ENCODE measurements around the gene B4GALNT2.
"Not testable (repeated sequence)": the region's sequence is repeated elsewhere in the genome, so short reads cannot be mapped to it uniquely, and the experiment has no call there.

The B4GALNT2 gene, protein sequence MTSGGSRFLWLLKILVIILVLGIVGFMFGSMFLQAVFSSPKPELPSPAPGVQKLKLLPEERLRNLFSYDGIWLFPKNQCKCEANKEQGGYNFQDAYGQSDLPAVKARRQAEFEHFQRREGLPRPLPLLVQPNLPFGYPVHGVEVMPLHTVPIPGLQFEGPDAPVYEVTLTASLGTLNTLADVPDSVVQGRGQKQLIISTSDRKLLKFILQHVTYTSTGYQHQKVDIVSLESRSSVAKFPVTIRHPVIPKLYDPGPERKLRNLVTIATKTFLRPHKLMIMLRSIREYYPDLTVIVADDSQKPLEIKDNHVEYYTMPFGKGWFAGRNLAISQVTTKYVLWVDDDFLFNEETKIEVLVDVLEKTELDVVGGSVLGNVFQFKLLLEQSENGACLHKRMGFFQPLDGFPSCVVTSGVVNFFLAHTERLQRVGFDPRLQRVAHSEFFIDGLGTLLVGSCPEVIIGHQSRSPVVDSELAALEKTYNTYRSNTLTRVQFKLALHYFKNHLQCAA

DNA sequence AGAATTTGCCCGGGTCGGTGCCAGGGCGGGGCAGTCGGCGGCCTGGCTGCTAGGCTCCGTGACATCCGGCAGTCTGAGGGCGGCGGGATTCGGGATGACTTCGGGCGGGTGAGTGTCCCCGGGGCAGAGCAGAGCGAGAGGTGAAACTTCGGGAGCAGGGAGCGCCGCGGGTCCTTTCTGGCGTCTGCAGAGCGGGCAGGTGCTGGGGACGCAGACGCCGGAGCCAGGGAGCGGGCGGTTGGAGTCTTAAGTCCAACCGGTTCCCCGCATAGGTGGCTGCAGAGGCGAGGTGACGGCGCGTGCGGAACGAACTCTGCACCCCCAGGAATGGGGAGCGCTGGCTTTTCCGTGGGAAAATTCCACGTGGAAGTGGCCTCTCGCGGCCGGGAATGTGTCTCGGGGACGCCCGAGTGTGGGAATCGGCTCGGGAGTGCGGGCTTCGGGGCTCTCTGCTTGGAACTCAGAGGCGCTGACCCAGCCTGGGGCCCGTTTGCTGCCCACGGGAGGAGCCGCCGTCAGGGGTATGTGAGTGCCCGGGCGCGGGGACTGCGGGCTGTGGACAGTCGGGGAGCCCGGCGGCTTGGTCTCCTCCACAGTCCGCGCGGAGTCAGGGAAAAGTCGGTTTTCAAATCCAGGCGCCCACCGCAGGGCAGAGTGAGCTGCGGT is at the start of gene B4GALNT2:
TSS of gene B4GALNT2 (plus strand) at position 71 of the 666 bp plus-strand sequence. CDS start at position 95, 24 bp downstream.
- no peak for DNase-seq

DNA sequence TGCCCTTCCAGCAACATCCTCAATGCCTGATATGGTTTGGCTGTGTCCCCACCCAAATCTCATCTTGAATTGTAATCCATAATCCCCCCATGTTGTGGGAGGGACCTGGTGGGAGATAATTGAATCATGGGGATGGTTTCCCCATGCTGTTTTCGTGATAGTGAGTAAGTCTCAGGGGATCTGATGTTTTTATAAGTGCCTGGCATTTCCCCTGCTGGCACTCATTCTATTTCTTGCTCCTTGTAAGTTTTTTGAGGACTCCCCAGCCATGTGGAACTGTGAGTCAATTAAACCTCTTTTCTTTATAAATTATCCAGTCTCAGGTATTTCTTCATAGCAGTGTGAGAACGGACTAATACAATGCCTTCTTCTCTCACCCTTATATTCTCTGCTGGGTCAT is 47.5 kb upstream of the B4GALNT2 start:
- not testable (repeated sequence) for DNase-seq

DNA sequence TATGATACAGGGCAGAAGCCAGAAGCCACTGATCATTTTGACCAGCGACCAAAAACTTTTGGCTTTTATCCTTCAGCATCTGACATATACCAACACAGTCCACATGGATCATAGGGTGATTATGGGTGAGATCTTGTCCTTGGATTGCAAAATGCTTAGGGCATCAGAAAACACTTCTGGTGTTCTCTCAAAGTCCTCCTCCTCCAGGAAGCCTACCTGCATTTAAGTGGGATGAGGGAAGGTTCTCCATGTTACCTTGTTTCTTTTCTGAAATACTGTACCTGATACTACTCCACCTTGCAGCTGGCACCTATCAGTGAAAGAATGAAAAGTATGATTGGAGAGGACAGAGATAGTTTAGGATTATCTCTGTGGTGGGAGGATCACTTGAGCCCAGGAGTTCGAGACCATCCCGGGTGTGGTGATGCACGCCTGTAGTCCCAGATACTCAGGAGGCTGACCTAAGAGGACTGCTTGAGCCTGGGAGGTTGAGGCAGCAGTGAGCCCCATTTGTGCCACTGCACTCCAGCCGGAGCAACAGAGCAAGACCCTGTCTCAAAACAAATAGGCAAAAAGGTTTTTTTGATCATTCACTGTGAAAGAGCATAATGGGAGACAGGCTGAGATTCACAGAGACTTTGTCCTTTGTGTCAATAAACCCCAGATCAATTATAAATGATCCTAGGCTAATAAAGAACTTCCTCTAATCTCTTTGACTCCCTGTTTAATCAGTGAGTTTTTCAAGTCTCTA is 46.8 kb upstream of the B4GALNT2 start:
- DNase-seq: no peak

DNA sequence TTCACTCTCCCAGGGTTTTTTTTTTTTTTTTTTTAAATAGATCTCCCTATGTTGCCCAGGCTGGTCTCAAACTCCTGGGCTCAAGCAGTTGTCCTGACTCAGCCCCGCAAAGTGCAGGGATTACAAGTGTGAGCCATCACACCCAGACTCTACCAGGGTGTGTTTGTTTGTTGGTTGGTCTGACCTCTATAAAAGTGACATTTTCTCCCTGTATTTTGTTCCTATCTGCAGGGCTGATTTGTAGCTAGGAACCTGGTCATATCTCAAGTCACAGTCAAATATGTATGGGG is 46.3 kb upstream of the B4GALNT2 start:
- no peak for DNase-seq

DNA sequence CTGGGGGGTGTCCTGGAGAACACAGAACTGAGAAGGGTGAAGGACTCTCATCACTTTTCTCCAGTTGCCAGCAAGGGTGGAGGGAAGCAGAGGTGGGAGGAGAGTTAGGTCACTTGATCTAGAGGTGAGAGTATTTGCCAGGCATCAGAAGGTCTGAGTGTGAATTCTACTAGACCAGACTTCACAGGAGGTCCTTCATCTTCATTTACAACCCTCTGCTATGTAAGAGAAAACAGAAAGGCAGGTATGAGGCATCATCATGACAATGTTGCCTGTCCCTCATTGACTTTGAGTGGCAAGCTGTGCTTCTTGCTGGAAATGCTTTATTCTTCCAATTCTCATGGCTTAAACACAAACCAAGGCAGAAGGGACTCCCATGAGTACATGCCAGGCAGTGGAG is 45.9 kb upstream of the B4GALNT2 start:
- DNase-seq: no peak

DNA sequence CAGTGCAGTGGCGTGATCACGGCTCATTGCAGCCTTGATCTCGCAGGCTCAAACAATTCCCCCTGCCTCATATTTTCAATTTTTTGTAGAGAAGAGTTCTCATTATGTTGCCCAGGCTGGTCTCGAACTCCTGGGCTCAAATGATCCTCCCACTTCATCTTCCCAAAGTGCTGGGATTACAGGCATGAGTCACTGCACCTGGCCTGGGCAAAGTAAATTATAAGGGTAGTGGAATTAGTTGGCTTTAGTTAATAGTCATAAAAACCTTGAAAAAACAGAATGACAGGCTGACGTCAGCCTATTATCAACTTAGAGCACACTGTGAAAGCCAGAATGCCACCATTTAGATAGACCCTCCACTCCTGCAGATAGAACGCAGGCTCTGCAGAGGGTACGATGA is 43.5 kb upstream of the B4GALNT2 start:
- no peak for DNase-seq

DNA sequence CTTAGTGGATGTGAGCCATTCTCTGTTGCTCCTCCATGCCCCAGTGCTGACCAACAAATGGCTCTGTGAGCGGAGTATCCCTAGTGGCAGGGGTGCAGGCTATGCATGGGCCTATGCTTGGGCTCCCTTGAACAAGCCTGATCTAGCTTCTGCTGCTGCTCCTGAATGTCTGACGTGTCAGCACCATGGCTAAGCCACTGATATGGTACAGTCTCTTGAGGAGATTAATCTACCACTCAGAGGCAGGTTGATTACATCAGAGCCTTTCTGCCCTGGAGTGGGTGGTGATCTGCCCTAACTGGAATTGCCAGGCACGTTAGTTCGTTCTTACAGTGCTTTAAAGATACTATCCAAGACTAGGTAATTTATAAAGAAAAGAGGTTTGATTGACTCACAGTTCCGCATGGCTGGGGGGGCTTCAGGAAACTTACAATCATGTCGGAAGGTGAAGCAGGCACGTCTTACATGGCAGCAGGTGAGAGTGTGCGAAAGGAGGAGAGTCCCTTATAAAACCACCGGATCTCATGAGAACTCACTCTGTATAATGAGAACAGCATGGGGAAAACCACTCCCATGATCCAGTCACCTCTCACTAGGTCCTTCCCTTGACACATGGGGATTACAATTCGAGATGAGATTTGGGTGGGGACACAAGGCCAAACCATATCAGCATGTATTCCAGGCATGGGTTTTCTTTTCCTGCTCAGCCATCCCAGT is 41.5 kb upstream of the B4GALNT2 start:
- DNase-seq: no peak

DNA sequence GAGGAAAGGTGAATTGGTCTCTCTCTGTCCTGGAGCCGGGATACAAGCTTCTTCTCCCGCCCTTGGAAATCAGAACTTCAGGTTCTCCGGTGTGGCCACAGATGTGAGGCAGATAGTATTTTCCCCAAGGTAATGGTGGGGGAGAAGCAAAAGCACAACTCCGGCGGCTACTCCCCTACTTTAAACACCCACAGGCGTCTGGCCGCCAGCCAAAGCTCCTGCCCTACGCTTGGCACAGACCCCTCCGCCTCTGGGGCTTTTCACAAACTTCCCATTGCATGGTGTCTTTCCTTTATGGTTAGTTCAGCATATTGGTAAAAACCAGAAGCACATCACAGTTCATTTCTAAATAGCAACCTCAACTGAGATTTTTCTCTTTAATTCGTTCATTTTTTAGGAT is 39.4 kb upstream of the B4GALNT2 start:
- DNase-seq: no peak

DNA sequence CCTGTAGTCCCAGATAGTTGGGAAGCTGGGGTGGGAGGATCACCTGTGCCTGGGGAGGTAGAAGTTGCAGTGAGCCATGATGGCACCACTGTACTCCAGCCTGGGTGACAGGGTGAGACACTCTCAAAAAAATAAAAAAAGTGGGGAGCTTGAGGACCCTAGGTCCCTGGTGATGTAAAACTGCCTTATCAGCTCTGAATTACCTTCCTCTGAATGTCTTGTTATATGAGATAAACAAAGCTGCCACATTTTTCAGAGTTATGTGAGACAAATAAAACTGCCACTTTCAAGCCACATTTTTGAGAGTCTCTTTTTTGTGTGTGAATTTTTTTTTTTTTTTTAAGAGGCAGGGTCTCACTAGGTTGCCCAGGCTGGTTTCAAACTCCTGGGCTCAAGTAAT is 32.0 kb upstream of the B4GALNT2 start:
- DNase-seq: no peak

DNA sequence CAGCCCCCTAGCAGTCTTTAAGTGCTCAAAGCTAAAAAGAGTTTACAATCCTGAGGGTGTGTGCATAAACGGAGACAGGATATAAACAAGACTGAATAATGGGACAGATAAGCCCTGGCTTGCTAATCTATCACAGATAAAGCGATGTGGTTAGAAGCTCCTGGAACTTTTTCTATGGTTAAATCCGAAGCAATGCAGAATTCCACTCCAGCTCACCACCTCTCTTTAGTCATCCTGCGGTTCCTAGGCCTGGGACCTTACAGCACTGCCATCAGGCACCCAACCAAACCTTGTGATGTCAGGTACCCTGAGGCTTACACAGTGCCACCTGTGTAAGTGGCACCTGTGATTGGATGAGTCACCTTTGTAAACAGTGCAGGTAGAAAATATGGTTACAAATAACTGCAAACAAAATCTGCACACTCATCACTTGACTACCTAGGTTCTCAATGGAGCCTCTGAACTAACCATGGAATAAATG is 31.5 kb upstream of the B4GALNT2 start:
- DNase-seq: no peak

DNA sequence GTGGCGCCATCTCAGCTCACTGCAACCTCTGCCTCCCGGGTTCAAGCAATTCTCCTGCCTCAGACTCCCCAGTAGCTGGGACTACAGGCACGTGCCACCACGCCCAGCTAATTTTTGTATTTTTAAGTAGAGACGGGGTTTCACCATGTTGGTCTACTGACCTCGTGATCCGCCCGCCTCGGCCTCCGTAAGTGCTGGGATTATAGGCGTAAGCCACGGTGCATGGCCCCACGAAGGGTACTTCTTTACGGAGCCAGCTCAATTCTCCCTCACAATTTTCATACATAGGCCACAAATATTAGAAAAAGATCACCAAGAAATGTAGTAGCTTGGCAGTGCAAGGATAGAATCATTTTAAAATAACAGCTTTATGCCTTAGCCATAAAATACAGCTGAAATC is 29.2 kb upstream of the B4GALNT2 start:
- not testable (repeated sequence) for DNase-seq

DNA sequence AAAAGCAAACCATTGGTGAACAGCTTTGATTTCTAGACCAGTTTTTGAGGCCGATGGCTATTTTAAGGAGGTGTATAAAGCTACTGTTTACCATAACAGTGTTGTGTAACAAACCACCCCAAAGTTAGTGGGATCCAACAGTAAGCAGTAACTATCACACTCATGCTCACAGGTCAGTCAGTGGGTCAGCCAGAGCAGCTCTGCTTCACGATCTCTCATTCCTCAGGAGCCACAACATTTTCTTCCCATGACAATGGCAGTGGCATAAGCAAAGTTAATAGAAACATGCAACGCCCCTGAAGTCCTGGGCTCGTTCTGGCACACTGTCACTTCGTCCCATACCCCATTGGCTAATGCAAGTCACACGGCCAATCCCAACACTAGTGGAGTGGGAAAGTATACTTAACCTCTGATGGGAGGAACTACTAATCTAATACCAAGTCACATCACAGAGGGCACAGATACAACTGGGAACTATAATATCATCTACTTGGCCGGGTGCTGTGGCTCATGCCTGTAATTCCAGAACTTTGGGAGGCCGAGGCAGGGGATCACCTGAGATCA is 28.0 kb upstream of the B4GALNT2 start:
- DNase-seq: no peak

DNA sequence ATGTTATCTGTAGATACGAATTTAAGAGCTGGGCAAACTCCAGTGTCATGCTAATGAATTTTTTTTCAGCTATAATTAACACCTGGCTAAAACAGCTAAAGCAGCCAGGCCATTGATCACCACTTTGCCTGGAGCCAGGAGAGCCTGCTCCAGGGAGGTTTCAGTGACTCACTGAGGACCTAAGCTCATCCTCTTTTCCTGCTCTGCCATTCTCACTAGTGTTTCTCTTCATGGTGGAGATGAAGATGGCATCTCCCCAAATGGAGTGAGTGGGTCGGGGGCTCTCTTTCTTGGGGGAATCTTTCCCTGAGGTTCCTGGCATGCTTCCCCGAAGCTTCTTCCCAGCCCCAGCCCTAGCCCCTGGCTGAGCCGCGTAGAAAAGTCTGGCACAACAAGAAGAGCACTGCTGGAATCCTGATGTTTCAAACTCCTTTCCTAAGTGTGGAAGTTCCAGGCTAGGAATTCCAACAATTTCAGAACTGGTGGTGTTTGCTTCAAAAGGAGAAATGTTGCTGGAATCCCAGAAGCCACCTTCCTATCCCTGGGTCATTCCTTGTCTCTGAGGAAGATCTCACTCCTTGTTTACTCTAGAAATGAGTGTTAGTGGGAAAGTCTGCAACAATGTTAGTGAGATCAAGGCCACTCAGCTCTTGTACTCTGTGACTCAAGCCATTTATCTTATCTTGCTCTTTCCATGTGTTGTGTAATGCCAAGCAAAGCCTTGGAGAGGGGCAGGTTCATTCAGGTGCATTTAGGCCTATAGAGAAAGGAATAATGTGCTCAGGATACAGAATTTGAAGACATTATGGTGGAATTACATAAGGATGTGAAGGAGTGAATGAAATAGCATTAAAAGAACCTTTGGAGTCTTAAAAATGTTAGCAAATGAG is 26.0 kb upstream of the B4GALNT2 start:
- DNase-seq: no peak

DNA sequence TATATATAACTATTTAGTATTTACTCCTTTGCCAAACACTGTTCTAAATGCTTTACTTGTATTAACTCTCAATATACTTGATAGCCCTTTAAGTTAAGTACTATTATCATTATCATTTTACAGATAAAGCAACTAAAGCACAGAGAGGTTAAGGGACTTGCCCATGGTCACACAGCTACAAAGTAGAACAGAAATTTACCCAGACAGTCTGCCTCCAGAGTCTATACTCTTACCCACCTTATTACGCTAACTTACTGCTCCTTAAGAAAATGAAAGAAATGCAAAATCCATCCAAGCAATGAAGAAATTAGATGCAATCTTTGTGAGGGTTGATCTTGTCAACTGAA is 25.4 kb upstream of the B4GALNT2 start:
- DNase-seq: no peak

DNA sequence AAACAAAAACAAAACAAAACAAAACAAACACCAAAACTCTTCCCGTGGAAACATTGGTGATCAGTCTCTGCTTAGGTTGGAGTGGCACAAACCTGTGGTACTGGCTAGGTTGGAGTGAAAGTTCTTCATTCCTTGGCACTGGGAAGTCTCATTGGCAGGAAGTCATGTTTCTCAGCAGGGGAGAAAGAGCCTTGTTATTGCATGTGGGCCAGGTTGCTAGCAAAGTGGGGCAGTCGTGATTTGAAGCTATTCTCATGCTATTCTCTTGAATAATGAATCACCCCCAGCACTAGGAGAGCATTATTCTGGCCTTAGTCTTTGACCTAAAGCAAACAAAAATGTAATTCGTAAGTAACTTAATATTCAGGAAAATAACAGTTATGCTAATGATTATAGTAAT is 24.3 kb upstream of the B4GALNT2 start:
- DNase-seq: no peak

DNA sequence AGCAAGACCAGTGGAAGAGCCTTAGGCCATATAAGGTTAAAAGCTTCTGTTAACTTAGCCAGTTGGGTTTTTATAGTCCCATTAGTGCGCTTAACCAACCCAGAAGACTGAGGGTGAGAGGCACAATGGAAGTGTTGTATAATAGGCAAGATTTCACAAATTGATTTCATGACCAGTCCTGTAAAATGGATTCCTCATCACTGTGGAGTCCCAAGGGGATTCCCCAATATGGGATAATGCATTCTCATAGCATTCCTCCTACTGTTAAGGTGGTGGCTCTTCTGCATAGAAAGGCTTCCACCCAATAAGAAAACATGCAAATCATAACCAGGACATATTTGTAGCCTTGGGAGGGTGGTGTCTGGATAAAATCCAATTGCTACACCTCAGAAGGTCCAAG is 22.1 kb upstream of the B4GALNT2 start:
- no peak for DNase-seq

DNA sequence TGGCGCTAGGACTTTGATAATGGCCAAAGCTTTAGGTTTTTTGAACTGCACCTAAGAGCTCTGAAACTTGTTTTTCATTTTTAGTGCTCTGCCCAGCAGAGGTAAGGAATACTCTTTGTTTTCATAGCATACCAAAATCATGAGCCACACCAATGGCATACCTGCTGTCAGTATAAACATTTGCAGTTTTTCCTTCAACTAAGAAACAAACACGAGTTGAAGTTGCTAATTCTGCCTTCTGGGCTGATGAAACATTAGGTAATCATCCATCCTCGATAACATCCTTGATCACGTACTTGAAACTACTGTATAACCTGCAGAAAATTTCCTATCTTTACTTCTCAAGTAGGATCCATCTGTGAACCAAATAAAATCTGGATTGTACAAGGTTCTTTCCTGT is 20.6 kb upstream of the B4GALNT2 start:
- DNase-seq: no peak

DNA sequence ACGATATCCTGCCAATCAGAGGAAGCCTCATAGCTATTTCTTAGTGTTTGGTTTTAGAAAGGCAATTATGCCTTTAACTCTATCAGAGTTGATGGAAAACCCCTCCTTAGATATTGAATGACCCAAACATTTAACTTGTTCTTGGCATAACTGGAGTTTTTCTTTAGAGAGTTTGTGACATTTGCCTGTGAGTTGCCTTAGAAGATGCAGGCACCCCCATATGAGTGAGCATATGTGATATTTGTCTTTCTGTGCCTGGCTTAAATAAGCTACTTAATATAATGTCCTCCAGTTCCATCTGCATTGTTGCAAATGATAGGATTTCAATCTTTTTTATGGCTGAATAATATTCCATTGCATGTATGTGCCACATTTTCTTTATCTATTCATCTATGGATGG is 19.6 kb upstream of the B4GALNT2 start:
- no peak for DNase-seq

DNA sequence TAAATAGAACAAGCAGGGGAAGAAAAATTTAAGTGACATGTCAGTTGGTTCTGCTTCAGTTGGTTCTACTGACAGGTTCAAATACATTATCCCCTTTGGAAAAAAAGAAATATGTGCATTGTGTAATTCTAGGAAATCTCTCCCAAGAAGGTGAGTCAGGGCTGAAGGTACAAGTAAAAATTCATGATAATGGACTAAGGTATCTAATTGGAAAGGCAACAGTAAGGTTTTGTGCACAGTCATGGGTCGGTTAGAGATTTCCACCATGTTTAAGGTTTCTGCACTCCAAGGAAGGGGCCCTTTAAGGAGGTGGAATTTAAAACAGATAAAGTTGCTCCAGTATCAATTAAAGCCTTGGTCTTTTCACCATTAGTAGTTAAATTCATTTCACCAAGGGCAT is 17.9 kb upstream of the B4GALNT2 start:
- no peak for DNase-seq

DNA sequence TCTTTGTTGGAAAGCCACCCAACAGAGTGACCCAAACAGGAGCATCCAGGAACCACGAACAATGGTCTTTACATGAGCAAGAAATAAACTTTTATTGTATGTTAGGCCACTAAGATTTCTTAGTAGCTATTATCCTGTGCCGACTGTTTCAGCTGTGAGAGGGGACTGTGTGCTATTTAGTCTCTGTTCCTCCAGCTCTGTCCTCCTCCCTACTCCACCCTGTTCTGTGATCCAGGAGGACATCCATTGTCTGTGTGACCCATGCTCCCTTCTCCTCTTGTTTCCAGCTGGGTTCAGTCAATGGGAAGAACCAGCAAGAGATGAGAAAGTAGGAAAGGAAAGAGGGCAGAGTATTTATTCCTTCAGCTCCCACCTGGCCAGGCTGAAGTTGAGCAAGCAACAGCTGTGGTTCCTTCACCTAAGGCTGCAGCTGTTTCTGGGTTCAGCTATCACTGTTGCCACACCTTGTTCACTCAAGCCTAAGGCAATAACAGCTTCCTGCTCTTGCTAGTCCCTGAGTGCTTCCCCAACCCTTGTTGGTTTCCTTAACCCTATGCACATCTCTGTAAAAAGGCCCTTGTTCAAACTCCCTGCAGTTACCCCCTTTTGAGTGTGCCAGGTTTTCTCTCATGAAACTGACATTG is 14.9 kb upstream of the B4GALNT2 start:
- no peak for DNase-seq

DNA sequence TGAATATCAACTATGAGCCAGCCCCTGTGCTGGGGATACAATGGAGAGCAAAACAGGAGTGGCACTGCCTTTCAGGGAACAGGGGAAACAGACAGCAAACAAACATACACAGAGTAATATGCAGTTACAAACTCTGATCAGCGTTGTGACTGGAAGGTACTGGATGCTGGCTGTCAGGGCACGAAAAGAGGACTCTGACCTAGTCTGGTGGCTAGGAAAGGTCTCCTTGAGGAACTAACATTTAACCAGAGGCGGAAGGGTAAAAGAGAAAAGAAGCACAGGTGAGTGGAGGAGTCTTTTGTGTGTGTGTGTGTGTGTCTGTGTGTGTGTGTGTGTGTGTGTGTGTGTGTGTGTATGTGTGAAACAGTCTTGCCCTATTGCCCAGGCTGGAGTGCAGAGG is 12.4 kb upstream of the B4GALNT2 start:
- DNase-seq: no peak
